Esophagus squamous epithelium (tissue), 5 donors: ENCODE data around the gene CDHR5. TPM values are rescaled to one million over a fixed set of nuclear protein-coding genes. Genes with fewer than 3 reads are reported as not detected.
"Not testable (repeated sequence)": the region's sequence is repeated elsewhere in the genome, so short reads cannot be mapped to it uniquely, and the experiment has no call there.

Experiments
- DNase-seq: peaks from one replicate; lab custom pipeline; 2025; lab: John Stamatoyannopoulos, UW
- H3K27ac ChIP-seq, 4 donors: fragments of 200-600 bp; sonication (generic); one replicate each; pipeline ENCODE4 v1.5.1; 2016 to 2019; ENCODE audit warnings: mild to moderate bottlenecking in 1 of 4
- H3K27me3 ChIP-seq, 4 donors: fragments of 200-600 bp; sonication (generic); 1 replicate in 3 of 4; 2 replicates in 1 of 4; pipeline versions ENCODE4 v1.5.1 to v1.6.0; 2017 to 2021; ENCODE audit warnings: antibody characterized with exemption in 1 of 4
- H3K36me3 ChIP-seq, 3 donors: fragments of 200-600 bp; sonication (generic); one replicate each; pipeline ENCODE4 v1.5.1; 2016 to 2019
- H3K4me1 ChIP-seq, 3 donors: fragments of 200-600 bp; sonication (generic); one replicate each; pipeline ENCODE4 v1.5.1; 2017 to 2019
- H3K4me3 ChIP-seq, 4 donors: fragments of 200-600 bp; sonication (generic); 1 replicate in 3 of 4; 2 replicates in 1 of 4; pipeline ENCODE4 v1.5.1; 2016 to 2019; ENCODE audit warnings: mild to moderate bottlenecking in 2 of 4, moderate library complexity in 1 of 4
- H3K9me3 ChIP-seq, 3 donors: fragments of 200-600 bp; sonication (generic); one replicate each; pipeline ENCODE4 v1.5.1; 2016 to 2019
- CTCF ChIP-seq, 6 experiments: fragments of 450-650 bp in 4 of 6; fragments of 200-600 bp in 2 of 6; sonication (generic) in 2 of 6; IDR thresholded peaks; one replicate each; pipeline ENCODE4 v1.5.1; 2016 to 2019; ENCODE audit warnings: antibody characterized with exemption in 6 of 6, mild to moderate bottlenecking in 4 of 6, moderate library complexity in 4 of 6
- POLR2A ChIP-seq, 4 donors: fragments of 450-650 bp; IDR thresholded peaks; one replicate each; pipeline ENCODE4 v1.6.1; 2017; ENCODE audit warnings: antibody characterized with exemption in 4 of 4, mild to moderate bottlenecking in 4 of 4, moderate library complexity in 3 of 4
- WGBS, 2 donors: methylation state at CpG; one replicate each; pipeline ENCODE4 v1.1.5; 2018; 5-methylcytosine and 5-hydroxymethylcytosine counted together
- intact Hi-C: fragments of 100-400 bp; cut with DNase I; formaldehyde crosslinking; loops from one replicate; pipeline ENCODE4 v1.15.0; 2022
- total RNA-seq, 4 donors: library from RNA; depleted of rRNA; stranded (reverse); fragments of >200 nt; gene quantifications; one replicate each; pipeline ENCODE4 v1.1.0, GENCODE V29; 2016
- donor health status: DM: yes; HTN: yes; CAD: no.

The CDHR5 gene
- total RNA-seq, 4 donors from 2014 or later: not detected

GRCh38 chr11:659532-660085, 34.9 kb upstream of the CDHR5 start:
- H3K36me3 ChIP-seq: peaks cover 7 to 90% (median 14%) of the 10 kb centered on the region in 3 donors
- no peak overlapping the region for H3K27ac ChIP-seq
- DNase-seq: no peak
- no peaks in the 10 kb centered on the region for H3K27me3 ChIP-seq
- WGBS, 2 donors: 75 to 78% methylated on average over 4 to 5 of the region's 16 CpGs
- H3K4me1 ChIP-seq: peaks cover 0 to 21% (median 0%) of the 10 kb centered on the region in 3 donors
- TF ChIP-seq POLR2A (IDR thresholded peaks at IDR 0.05): no peak
- TF ChIP-seq CTCF (IDR thresholded peaks at IDR 0.05): no peak
- intact Hi-C loops: loop anchor here (10.0 kb wide), 1 partner anchor 65 kb away; no protein-coding TSS in a partner anchor
- no peaks in the 10 kb centered on the region for H3K9me3 ChIP-seq
- no peak overlapping the region for H3K4me3 ChIP-seq

- Histone ChIP-seq H3K36me3 (peaks cover 7 to 95% (median 14%) of the 10 kb centered on the region in 3 donors), H3K9me3 (no peaks in the 10 kb centered on the region), H3K27ac (peak overlapping the region in 2 of 4 donors; percentile 18 to 31), H3K4me3 (no peak overlapping the region), H3K27me3 (no peaks in the 10 kb centered on the region), H3K4me1 (peaks cover 0 to 21% (median 0%) of the 10 kb centered on the region in 3 donors)
- no peak for DNase-seq
- WGBS, 2 donors: 60 to 69% methylated on average over 11 to 12 of the region's 14 CpGs
- TF ChIP-seq POLR2A (IDR thresholded peaks at IDR 0.05): no peak
- TF ChIP-seq CTCF (IDR thresholded peaks at IDR 0.05): no peak
- intact Hi-C loops: no loop called here
Measured at GRCh38 chr11:657691-658126, 33.0 kb upstream of the CDHR5 start.

GRCh38 chr11:656866-657265, 32.1 kb upstream of the CDHR5 start:
- DNase-seq: no peak
- WGBS, 2 donors: 70 to 80% methylated on average over 2 to 3 of the region's 7 CpGs
- H3K9me3 ChIP-seq: no peaks in the 10 kb centered on the region
- no peaks in the 10 kb centered on the region for H3K27me3 ChIP-seq
- no peak for TF ChIP-seq POLR2A (IDR thresholded peaks at IDR 0.05)
- no peak overlapping the region for H3K4me3 ChIP-seq
- no peak overlapping the region for H3K27ac ChIP-seq
- H3K36me3 ChIP-seq: peaks cover 7 to 95% (median 14%) of the 10 kb centered on the region in 3 donors
- intact Hi-C loops: no loop called here
- peaks cover 0 to 21% (median 0%) of the 10 kb centered on the region in 3 donors for H3K4me1 ChIP-seq

GRCh38 chr11:656426-656825, 31.7 kb upstream of the CDHR5 start:
- no peak overlapping the region for H3K27ac ChIP-seq
- intact Hi-C loops: no loop called here
- H3K9me3 ChIP-seq: no peaks in the 10 kb centered on the region
- H3K27me3 ChIP-seq: no peaks in the 10 kb centered on the region
- peaks cover 0 to 21% (median 0%) of the 10 kb centered on the region in 3 donors for H3K4me1 ChIP-seq
- no peak overlapping the region for H3K4me3 ChIP-seq
- WGBS, 2 donors: 95% methylated on average over 8 of the region's 14 CpGs; no CpG with 5 or more reads in 1 of the 2 donors
- DNase-seq: no peak
- H3K36me3 ChIP-seq: peaks cover 7 to 95% (median 14%) of the 10 kb centered on the region in 3 donors
- no peak for TF ChIP-seq CTCF (IDR thresholded peaks at IDR 0.05)
- TF ChIP-seq POLR2A (IDR thresholded peaks at IDR 0.05): no peak

GRCh38 chr11:655036-655726, 30.4 kb upstream of the CDHR5 start:
- DNase-seq: no peak
- WGBS, 2 donors: 85 to 90% methylated on average over 13 to 30 of the region's 30 CpGs
- H3K9me3 ChIP-seq: no peaks in the 10 kb centered on the region
- intact Hi-C loops: no loop called here
- no peak overlapping the region for H3K4me3 ChIP-seq
- no peaks in the 10 kb centered on the region for H3K27me3 ChIP-seq
- no peak for TF ChIP-seq CTCF (IDR thresholded peaks at IDR 0.05)
- H3K27ac ChIP-seq: no peak overlapping the region
- peaks cover 0 to 21% (median 0%) of the 10 kb centered on the region in 3 donors for H3K4me1 ChIP-seq
- peaks cover 7 to 94% (median 11%) of the 10 kb centered on the region in 3 donors for H3K36me3 ChIP-seq

- H3K9me3 ChIP-seq, intact Hi-C loops, H3K27ac ChIP-seq, H3K4me3 ChIP-seq, DNase-seq, H3K27me3 ChIP-seq: not testable (repeated sequence)
- H3K4me1 ChIP-seq: peaks cover 0 to 21% (median 0%) of the 10 kb centered on the region in 3 donors
- peaks cover 2 to 93% (median 7%) of the 10 kb centered on the region in 3 donors for H3K36me3 ChIP-seq
- 74 to 88% methylated on average over 3 to 8 of the region's 12 CpGs for WGBS, 2 donors
Measured at GRCh38 chr11:654444-654843, 29.7 kb upstream of the CDHR5 start.
